HG03139 (cell line): ENCODE measurements around the gene COL16A1.

Source experiments
- ATAC-seq: cut with Tn5 transposase; IDR thresholded peaks from one replicate; pipeline ENCODE4 v1.9.1; 2021; ENCODE audit not compliant: unreplicated experiment

Gene COL16A1

GRCh38 chr1:31733389-31734219, 29.8 kb upstream of the COL16A1 start:
- no peak for ATAC-seq

GRCh38 chr1:31732751-31733289, 29.0 kb upstream of the COL16A1 start:
- no peak for ATAC-seq

- ATAC-seq, result no peak
Observed at GRCh38 chr1:31732343-31732742, 28.5 kb upstream of the COL16A1 start.

- ATAC-seq, result no peak
Observed at GRCh38 chr1:31731049-31731565, 27.3 kb upstream of the COL16A1 start.

GRCh38 chr1:31730336-31731048, 26.7 kb upstream of the COL16A1 start:
- no peak for ATAC-seq

- ATAC-seq, result no peak
Observed at GRCh38 chr1:31727849-31728248, 24.0 kb upstream of the COL16A1 start.

GRCh38 chr1:31727195-31727594, 23.4 kb upstream of the COL16A1 start:
- no peak for ATAC-seq

GRCh38 chr1:31726715-31727114, 22.9 kb upstream of the COL16A1 start:
- ATAC-seq, result no peak

- no peak for ATAC-seq
Observed at GRCh38 chr1:31725777-31726535, 22.1 kb upstream of the COL16A1 start.

- ATAC-seq, result no peak
Observed at GRCh38 chr1:31725134-31725533, 21.3 kb upstream of the COL16A1 start.

GRCh38 chr1:31723828-31724359, 20.1 kb upstream of the COL16A1 start:
- ATAC-seq, result no peak

- no peak for ATAC-seq
Observed at GRCh38 chr1:31718327-31718897, 14.6 kb upstream of the COL16A1 start.

GRCh38 chr1:31717341-31717740, 13.5 kb upstream of the COL16A1 start:
- no peak for ATAC-seq

GRCh38 chr1:31715873-31716220, 12.0 kb upstream of the COL16A1 start:
- ATAC-seq, result no peak

- no peak for ATAC-seq
Observed at GRCh38 chr1:31715087-31715872, 11.5 kb upstream of the COL16A1 start.

GRCh38 chr1:31714442-31715086, 10.7 kb upstream of the COL16A1 start:
- no peak for ATAC-seq

GRCh38 chr1:31712630-31713029, 8.8 kb upstream of the COL16A1 start:
- no peak for ATAC-seq

GRCh38 chr1:31712068-31712467, 8.3 kb upstream of the COL16A1 start:
- ATAC-seq, result no peak

GRCh38 chr1:31708324-31708723, 4.5 kb upstream of the COL16A1 start:
- no peak for ATAC-seq
